Muscle layer of colon (tissue), 2 donors: ENCODE data around the gene FBLN5.

ENCODE experiments used
- H3K27ac ChIP-seq: one replicate; pipeline ENCODE4 v1.7.0; 2013; ENCODE audit warnings: low read depth, mild to moderate bottlenecking, low read length, moderate library complexity
- H3K27me3 ChIP-seq, 2 donors: one replicate each; pipeline ENCODE4 v1.7.0; 2013; ENCODE audit warnings: low read length in 2 of 2, mild to moderate bottlenecking in 2 of 2; ENCODE audit not compliant: insufficient read depth in 2 of 2, control insufficient read depth in 1 of 2
- H3K36me3 ChIP-seq: one replicate; pipeline ENCODE4 v1.7.0; 2013; ENCODE audit warnings: mild to moderate bottlenecking, low read length; ENCODE audit not compliant: insufficient read depth
- H3K4me1 ChIP-seq: one replicate; pipeline ENCODE4 v1.7.0; 2013; ENCODE audit warnings: mild to moderate bottlenecking, low read length; ENCODE audit not compliant: insufficient read depth
- H3K4me3 ChIP-seq, 2 donors: one replicate each; pipeline ENCODE4 v1.7.0; 2013; ENCODE audit warnings: low read length in 2 of 2, low read depth in 1 of 2, mild to moderate bottlenecking in 1 of 2, moderate library complexity in 1 of 2
- H3K9ac ChIP-seq: one replicate; pipeline ENCODE4 v1.7.0; 2013; ENCODE audit warnings: low read length
- H3K9me3 ChIP-seq: one replicate; pipeline ENCODE4 v1.7.0; 2013; ENCODE audit warnings: mild to moderate bottlenecking, low read length
- donor health status: abdominal sarcoma.
- donor health status: Adenocarcinoma of cecum.

The FBLN5 gene

GRCh38 chr14:91891101-91891500 lies 56.4 kb downstream of the FBLN5 start:
- Histone ChIP-seq H3K9me3 (no peaks in the 10 kb centered on the region), H3K27ac (no peak overlapping the region), H3K4me3 (no peak overlapping the region), H3K27me3 (no peaks in the 10 kb centered on the region), H3K36me3 (peaks cover 20% of the 10 kb centered on the region), H3K4me1 (peaks cover 42% of the 10 kb centered on the region), H3K9ac (no peak overlapping the region)

GRCh38 chr14:91890291-91890749 lies 57.2 kb downstream of the FBLN5 start:
- H3K36me3 ChIP-seq: peaks cover 20% of the 10 kb centered on the region
- no peaks in the 10 kb centered on the region for H3K27me3 ChIP-seq
- no peak overlapping the region for H3K4me3 ChIP-seq
- no peak overlapping the region for H3K9ac ChIP-seq
- peaks cover 42% of the 10 kb centered on the region for H3K4me1 ChIP-seq
- H3K27ac ChIP-seq: no peak overlapping the region
- H3K9me3 ChIP-seq: no peaks in the 10 kb centered on the region

GRCh38 chr14:91889477-91890211 lies 57.9 kb downstream of the FBLN5 start:
- Histone ChIP-seq H3K9me3 (no peaks in the 10 kb centered on the region), H3K27me3 (no peaks in the 10 kb centered on the region), H3K4me3 (no peak overlapping the region), H3K9ac (no peak overlapping the region), H3K36me3 (peaks cover 20% of the 10 kb centered on the region), H3K27ac (no peak overlapping the region), H3K4me1 (peaks cover 44% of the 10 kb centered on the region)

- peaks cover 20% of the 10 kb centered on the region for H3K36me3 ChIP-seq
- H3K27ac ChIP-seq: no peak overlapping the region
- peaks cover 48% of the 10 kb centered on the region for H3K4me1 ChIP-seq
- no peaks in the 10 kb centered on the region for H3K27me3 ChIP-seq
- no peak overlapping the region for H3K4me3 ChIP-seq
- H3K9me3 ChIP-seq: no peaks in the 10 kb centered on the region
- no peak overlapping the region for H3K9ac ChIP-seq
Observed at GRCh38 chr14:91888641-91889476, 58.6 kb downstream of the FBLN5 start.

GRCh38 chr14:91886961-91887360 lies 60.5 kb downstream of the FBLN5 start:
- H3K27ac ChIP-seq: no peak overlapping the region
- peaks cover 41% of the 10 kb centered on the region for H3K4me1 ChIP-seq
- no peaks in the 10 kb centered on the region for H3K9me3 ChIP-seq
- peaks cover 14% of the 10 kb centered on the region for H3K36me3 ChIP-seq
- no peak overlapping the region for H3K9ac ChIP-seq
- no peak overlapping the region for H3K4me3 ChIP-seq
- H3K27me3 ChIP-seq: no peaks in the 10 kb centered on the region

GRCh38 chr14:91885839-91886238 lies 61.7 kb downstream of the FBLN5 start:
- peaks cover 30% of the 10 kb centered on the region for H3K4me1 ChIP-seq
- H3K4me3 ChIP-seq: no peak overlapping the region
- H3K9ac ChIP-seq: no peak overlapping the region
- H3K36me3 ChIP-seq: peaks cover 18% of the 10 kb centered on the region
- H3K9me3 ChIP-seq: no peaks in the 10 kb centered on the region
- H3K27ac ChIP-seq: no peak overlapping the region
- no peaks in the 10 kb centered on the region for H3K27me3 ChIP-seq

- peaks cover 15% of the 10 kb centered on the region for H3K36me3 ChIP-seq
- H3K4me1 ChIP-seq: peaks cover 24% of the 10 kb centered on the region
- H3K27ac ChIP-seq: peak overlapping the region; percentile 9
- no peak overlapping the region for H3K9ac ChIP-seq
- H3K4me3 ChIP-seq: no peak overlapping the region
- H3K27me3 ChIP-seq: no peaks in the 10 kb centered on the region
- no peaks in the 10 kb centered on the region for H3K9me3 ChIP-seq
Observed at GRCh38 chr14:91885113-91885712, 62.3 kb downstream of the FBLN5 start.

- no peaks in the 10 kb centered on the region for H3K9me3 ChIP-seq
- peaks cover 19% of the 10 kb centered on the region for H3K4me1 ChIP-seq
- peaks cover 15% of the 10 kb centered on the region for H3K36me3 ChIP-seq
- H3K27ac ChIP-seq: peak overlapping the region; percentile 9
- no peak overlapping the region for H3K4me3 ChIP-seq
- no peaks in the 10 kb centered on the region for H3K27me3 ChIP-seq
- H3K9ac ChIP-seq: no peak overlapping the region
Observed at GRCh38 chr14:91884664-91885063, 62.8 kb downstream of the FBLN5 start.

GRCh38 chr14:91883753-91884152 lies 63.7 kb downstream of the FBLN5 start:
- H3K27ac ChIP-seq: no peak overlapping the region
- no peak overlapping the region for H3K9ac ChIP-seq
- no peaks in the 10 kb centered on the region for H3K9me3 ChIP-seq
- peaks cover 13% of the 10 kb centered on the region for H3K4me1 ChIP-seq
- no peaks in the 10 kb centered on the region for H3K27me3 ChIP-seq
- peaks cover 15% of the 10 kb centered on the region for H3K36me3 ChIP-seq
- H3K4me3 ChIP-seq: no peak overlapping the region

GRCh38 chr14:91882776-91883175 lies 64.7 kb downstream of the FBLN5 start:
- no peak overlapping the region for H3K4me3 ChIP-seq
- H3K27me3 ChIP-seq: no peaks in the 10 kb centered on the region
- no peaks in the 10 kb centered on the region for H3K9me3 ChIP-seq
- H3K36me3 ChIP-seq: peaks cover 16% of the 10 kb centered on the region
- no peak overlapping the region for H3K27ac ChIP-seq
- H3K9ac ChIP-seq: no peak overlapping the region
- H3K4me1 ChIP-seq: peaks cover 13% of the 10 kb centered on the region

GRCh38 chr14:91882369-91882768 lies 65.1 kb downstream of the FBLN5 start:
- no peaks in the 10 kb centered on the region for H3K27me3 ChIP-seq
- H3K4me1 ChIP-seq: peaks cover 13% of the 10 kb centered on the region
- no peak overlapping the region for H3K9ac ChIP-seq
- no peak overlapping the region for H3K27ac ChIP-seq
- H3K36me3 ChIP-seq: peaks cover 20% of the 10 kb centered on the region
- no peak overlapping the region for H3K4me3 ChIP-seq
- no peaks in the 10 kb centered on the region for H3K9me3 ChIP-seq
